GM19025 (cell line): ENCODE results near the gene CNTFR.
"Not testable (repeated sequence)": the region's sequence is repeated elsewhere in the genome, so short reads cannot be mapped to it uniquely, and the experiment has no call there.

ENCODE experiments used
- ATAC-seq: cut with Tn5 transposase; IDR thresholded peaks from one replicate; pipeline ENCODE4 v1.9.1; 2021; ENCODE audit warnings: mild to moderate bottlenecking, low read depth, moderate library complexity; ENCODE audit not compliant: unreplicated experiment

Gene CNTFR, protein sequence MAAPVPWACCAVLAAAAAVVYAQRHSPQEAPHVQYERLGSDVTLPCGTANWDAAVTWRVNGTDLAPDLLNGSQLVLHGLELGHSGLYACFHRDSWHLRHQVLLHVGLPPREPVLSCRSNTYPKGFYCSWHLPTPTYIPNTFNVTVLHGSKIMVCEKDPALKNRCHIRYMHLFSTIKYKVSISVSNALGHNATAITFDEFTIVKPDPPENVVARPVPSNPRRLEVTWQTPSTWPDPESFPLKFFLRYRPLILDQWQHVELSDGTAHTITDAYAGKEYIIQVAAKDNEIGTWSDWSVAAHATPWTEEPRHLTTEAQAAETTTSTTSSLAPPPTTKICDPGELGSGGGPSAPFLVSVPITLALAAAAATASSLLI

DNA sequence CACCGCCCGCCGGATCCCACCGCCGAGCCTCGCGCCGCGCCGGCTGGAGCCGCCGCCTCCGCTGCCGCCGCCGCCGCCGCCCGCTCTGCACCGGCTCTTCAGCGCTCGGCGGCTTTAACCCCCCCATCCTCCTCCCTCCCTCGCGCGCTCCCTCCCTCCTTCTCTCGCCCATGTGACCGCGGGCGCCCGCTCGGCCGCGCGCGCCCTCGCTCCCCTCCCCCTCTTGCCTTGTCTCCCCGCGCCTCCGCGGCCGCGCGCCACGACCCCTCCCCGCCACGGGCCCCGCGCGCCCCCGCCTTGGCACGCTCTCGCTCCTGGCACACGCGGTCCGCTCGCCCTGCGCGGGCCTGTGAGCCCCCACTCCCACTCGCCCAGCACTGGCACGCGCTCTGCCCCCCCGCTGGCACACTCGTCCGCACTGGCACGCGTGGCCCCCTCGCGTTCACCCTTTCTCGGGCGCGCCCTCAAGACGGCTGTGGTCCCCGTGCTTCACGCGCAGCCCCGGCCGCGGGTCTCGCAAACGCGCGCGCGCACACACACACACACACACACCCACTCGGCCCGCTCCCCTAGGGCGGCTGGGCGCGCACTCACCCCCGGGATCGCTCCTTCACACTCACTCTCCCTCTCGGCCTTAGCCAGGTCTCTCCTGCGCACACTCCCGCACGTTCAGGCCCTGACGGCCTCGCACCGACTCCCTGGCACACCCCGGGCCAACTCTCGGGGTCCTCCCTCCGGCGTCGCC lies at the start of gene CNTFR:
TSS of gene CNTFR (minus strand) at position 89 of the 745 bp plus-strand sequence. CDS start 20,743 bp downstream, outside the sequence.
- ATAC-seq = no peak

DNA sequence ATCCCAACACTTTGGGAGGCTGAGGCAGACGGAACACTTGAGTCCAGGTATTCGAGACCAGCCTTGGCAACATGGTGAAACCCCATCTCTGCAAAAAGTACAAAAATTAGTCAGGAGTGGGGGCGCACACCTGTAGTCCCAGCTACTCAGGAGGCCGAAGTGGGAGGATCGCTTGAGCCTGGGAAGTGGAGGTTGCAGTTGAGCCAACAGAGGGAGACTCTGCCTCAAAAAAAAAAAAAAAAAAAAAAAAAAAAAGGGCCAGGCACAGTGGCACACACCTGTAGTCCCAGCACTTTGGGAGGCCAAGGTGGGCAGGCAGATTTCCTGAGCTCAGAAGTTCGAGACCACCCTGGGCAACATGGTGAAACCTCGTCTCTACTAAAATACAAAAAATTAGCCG lies 49.8 kb upstream of the CNTFR start:
- not testable (repeated sequence) for ATAC-seq

DNA sequence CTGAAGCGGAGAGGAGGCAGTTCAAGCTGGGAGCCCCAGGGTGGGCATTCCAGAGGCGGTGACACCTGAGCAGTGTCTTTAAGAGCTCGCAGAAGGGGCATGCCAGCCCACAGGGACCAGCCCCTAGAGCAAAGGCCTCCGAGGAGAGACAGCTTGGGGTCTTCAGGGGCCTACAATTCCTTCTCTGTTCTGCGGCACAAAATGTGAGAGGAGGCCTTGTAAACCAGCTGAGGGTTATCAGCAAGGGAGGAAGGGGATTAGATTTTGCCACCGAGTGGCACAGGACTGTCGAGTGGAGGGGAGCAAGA lies 48.6 kb upstream of the CNTFR start:
- ATAC-seq = no peak

DNA sequence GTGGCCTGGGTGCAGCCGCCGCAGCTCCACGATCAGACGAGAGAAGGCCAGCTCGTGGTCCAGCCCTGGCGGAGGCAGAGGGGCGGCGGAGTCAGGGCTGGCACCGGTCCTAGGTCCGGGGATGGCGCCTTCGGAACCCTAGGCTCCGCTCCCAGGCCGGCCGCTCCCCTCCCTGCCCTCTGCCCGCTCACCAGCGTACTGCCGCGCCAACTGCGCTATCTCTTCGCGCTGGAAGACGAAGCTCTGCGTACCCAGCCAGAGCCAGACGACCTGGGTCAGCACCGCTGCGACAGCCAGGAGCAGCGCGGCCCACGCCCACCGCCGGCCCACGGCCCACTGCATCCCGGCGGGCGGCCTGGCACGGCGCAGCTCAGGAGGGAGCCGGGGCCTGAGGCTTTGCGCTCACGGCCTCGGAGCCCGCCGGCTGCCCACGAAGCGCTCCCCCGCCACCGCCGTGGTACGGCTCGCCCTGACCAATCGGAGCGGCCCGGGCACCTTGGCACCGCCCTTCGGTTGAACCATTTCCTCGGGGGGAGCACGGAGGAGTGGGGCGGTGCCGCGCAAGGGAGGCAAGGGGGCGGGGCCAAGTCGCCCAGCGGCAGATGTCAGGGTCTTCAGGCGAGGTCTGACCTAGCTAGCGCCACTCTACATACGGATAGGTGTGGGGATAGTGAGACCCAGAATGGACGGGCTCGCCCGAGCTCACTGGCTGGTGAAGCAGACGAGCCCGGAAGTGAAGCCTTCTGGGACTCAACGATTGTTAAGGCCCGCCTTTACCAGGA lies 48.0 kb upstream of the CNTFR start, which contains the start of gene SIGMAR1:
TSS of gene SIGMAR1 (minus strand) at position 432 of the 782 bp plus-strand sequence. CDS start at position 342, 90 bp downstream.
- ATAC-seq = peak; percentile 92

DNA sequence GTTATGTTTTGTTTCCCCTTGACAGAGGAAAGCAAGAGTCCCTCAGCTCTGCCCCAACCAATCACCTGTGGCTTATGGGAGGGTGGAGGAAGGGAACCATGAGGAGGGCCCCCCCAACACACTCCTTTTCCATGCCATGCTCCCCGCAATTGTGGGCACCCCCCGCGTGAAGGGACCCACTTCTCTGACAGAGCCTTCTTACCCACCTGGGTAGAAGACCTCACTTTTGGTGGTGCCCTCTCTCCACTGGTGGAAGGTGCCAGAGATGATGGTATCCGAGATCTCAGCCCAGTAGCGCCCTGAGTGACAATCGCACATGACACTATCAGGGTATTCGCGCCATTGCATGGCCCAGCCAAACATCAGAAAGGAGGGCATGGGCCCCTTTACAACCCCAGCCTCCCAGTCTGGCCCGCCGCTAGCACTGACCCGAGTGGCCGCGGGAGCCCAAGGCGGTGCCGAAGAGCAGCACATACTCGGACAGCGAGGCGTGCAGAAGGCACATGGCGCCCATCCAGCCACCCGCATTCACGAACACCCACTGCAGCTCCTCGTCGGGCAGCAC lies 47.3 kb upstream of the CNTFR start:
- ATAC-seq = no peak

DNA sequence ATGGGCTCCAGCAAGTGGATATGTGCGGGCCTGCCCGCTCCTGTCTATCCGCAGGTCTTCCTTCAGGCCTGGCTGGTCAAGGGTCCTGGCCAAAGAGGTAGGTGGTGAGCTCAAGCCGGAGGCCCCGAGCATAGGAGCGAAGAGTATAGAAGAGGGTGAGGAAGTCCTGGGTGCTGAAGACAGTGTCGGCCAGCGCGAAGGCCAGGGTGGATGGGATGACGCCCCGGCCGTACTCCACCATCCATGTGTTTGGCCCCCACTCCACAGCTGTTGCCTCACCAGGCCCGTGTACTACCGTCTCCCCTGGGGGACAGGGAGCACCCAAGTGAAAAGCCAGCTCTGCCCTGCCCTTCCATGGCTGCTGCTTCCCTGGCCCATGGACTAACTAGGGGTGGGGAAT lies 46.0 kb upstream of the CNTFR start:
- ATAC-seq = no peak

DNA sequence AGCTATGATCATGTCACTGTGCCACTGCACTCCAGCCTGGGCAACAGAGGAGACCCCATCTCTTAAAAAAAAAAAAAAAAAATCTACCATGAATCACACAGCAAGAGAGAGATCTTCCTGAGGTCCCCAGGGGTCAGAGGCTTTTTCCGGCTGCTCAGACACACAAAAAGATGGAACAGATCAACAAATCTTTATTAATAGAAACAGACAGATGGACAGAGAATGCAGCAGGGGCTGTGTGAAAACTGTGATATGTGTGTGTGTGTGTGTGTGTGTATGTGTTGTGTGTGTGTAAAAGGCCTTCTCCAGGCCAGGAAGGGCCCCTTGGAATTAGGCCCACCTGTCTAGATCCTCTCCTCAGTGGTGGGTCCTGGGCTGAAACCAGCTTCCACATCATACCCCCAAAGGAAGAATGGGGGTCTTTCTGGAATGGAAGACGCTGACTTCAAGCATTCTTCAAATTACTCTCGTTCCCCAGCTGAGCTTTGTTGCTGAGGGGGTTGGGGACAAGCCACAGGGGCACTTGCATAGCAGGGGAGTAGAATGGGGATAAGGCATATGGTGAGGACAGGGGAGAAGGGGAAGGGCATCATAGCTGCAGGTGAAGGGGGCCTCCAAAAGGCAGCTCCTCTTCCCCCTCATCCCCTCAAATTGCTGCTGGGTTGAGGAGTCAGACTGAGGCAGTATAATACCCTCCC lies 45.2 kb upstream of the CNTFR start:
- no peak for ATAC-seq

DNA sequence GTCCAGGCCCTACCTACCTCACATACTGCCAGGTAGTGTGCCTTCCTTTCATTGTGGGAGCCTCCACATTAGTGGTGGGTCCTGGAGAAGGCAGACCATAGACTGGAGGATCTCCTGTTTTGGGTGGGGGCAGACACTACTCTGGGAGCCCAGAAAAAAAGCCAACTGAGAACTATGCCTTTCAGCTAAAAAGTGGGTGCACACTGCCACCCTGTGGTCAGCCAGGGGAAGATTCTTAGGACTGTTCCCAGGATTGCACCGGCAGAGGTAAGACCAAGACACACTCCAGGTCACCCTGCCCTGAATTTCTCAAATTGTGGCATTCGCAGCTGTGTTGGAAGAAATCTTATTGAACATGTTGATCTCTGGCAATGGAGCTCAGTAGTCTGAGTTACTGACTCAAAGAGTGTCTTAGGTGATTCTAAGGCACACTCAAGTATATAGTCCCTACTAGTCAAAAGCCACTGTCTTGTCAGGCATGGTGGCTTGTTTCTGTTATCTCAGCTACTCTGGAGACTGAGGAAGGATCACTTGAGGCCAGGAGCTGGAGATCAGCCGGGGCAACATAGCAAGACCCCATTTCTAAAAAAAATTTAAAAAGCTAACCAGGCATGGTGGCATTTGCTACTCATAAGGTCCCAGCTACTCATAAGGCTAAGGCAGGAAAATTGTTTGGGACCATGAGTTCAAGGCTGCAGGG lies 44.5 kb upstream of the CNTFR start:
- no peak for ATAC-seq

DNA sequence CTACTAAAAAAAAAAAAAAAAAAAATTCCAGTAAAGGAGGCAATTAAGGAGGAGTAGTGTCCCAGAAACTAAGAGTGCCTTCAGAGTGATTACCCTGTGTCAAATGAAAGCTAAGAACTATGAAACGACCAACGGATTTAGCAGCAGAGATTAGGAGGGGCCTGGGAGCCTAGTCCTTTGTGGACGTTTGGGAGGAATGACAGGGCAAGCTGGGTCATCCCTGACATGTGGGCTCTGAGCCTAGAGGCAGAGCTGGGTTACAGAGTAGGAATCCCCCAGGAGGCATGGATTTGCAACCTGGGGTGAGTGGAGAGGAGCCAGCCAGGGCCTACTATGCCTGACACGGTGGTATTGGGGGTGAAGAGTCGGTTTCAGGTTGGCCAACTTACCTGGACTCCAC lies 43.6 kb upstream of the CNTFR start:
- no peak for ATAC-seq

DNA sequence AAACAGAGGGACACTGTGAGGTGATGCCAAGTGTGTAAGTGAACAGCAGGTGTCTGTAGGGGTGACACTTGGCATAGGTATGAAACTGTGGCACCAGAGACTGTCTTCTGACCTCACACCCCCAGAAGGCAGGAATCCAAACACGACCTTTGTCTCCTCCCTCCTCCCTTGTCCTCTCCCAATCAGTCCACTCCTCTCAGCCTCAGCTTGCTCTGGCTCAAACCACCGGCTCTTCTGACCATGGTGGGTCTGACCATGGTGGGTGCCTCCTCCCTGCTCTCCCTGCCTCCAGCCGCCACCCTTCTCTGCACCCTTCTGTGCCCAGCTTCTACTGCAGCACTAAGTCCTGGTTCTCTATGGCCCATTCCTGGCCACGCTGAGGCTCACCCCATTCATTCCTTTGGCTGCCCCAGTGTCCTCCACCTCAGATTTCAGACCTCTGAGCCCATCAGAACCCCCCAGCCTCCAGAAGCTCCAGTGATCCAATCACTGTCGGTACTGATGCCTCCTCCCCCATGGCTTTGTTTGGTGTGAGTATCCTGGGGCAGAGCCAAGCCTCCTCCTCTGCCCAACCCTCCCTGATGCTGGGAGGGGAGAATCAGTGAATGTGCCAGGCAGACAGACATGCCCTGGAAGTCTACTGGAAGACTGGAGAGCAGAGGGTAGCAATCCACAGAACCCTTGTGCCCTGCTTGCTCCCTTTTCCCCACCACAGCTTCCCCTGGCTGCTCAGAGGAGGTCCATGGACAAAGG lies 41.1 kb upstream of the CNTFR start:
- no peak for ATAC-seq

DNA sequence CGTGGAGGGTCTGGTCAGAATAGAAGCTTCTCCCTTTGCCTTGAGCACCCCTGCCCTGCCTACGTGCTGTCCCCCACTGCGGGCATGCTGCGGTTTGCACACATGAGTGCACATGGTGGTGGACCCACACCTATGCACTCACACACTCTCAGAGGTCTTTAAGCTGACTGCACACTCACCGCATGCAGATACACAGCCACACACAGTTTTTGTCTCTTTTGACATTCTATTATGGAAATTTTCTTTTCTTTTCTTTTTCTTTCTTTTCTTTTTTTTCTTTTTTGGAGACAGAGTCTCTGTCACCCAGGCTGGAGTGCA lies 39.9 kb upstream of the CNTFR start:
- ATAC-seq = no peak

DNA sequence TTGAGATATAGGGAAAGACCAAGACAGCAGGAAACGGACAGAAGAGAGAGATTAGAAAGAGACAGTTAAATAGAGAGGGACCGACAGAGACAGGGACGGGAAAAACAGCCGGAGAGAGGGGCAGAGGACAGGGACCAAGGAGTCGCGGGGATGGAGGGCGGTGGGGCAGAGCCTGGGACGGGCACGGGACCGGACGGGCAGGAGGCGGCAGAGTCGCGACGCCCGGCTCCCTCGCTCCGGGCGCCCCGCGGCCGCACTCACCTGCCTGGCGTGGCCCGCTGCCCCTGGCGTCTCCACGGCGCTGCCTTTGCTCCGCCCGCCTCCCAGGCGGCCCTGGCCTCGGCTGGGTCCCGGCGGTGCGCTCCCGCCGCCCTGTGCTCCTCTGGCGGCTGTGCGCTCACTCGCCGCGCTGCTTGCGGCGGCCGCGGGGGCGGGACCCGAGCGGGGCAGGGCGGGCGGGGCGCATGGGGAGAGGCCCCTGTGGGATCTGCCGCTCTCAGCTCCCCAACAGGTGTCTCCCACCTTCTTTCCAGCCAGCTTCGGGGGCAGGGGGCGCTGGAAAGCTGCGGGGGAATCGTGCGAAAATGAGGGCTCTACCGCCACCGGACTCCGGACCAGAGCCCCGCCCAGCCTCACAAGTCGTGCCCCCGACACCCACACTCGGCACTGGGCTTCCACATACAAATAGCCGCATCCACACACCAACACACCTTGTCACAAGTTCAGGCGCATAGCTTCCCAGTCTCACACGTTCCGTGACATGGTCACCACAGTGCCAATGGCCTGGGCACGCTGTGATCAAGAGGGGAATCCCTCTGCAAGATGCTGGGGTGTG lies 39.3 kb upstream of the CNTFR start, which contains the start of gene ARID3C:
TSS of gene ARID3C (minus strand) at position 411 of the 835 bp plus-strand sequence. CDS start 1,052 bp downstream, outside the sequence.
- no peak for ATAC-seq

DNA sequence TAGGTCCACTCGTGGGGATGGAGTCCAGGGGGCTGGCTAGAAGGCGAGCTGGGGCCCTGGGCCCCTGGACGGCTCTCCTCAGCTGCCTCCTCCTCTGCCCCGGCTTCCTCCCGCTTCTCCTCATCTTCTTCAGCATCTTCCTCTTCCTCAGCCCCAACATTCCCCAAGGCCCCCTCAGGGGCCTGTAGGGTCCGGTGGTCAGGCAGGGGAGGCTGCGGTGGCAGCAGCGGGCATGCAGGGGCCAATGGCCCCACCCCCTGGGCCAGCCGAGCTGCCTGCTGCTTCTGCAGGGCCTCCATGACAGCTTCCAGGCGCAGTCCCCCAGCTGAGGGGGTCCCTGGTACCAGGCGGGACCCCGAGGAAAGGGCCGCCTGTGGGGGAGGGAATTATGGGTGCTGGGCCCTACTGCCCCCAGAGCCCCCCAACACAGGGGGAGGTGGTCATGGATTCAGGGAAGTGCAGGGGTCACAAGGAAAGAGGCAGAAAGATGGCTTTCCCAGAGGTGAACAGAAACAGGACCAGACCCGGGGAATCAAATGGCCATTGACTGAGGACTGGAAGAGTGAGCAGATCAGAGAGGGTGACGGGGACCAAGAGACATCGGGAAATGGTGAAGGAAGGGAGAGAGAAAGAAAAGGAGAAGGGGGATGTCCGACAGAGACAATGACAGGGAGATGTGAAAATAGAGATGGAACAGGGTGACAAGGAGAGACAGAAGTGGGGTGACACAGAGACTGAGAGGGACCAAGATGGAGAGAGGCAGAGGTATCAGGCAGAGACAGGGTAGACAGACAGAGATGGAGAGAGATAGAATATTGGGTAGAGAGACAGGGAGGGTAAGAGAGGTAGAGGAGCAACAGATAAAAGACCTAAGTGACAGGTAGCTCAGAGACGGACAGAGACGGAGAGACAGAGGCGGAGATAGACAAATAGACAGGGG lies 38.5 kb upstream of the CNTFR start:
- no peak for ATAC-seq

DNA sequence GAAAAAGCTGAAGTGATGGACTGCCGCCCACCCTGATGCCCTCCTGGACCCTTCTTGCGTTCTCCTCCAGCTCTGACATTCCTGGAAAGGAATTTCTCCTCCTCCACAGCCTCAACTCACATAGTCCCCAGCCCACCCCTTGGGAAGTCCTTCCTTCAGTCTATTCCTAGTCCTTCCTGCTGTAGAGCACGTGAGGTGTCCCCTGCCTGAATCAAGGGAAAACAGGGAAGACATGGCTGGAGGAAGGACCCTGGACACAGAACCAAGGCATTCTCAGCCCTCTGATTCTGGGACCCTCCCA lies 35.6 kb upstream of the CNTFR start:
- no peak for ATAC-seq

DNA sequence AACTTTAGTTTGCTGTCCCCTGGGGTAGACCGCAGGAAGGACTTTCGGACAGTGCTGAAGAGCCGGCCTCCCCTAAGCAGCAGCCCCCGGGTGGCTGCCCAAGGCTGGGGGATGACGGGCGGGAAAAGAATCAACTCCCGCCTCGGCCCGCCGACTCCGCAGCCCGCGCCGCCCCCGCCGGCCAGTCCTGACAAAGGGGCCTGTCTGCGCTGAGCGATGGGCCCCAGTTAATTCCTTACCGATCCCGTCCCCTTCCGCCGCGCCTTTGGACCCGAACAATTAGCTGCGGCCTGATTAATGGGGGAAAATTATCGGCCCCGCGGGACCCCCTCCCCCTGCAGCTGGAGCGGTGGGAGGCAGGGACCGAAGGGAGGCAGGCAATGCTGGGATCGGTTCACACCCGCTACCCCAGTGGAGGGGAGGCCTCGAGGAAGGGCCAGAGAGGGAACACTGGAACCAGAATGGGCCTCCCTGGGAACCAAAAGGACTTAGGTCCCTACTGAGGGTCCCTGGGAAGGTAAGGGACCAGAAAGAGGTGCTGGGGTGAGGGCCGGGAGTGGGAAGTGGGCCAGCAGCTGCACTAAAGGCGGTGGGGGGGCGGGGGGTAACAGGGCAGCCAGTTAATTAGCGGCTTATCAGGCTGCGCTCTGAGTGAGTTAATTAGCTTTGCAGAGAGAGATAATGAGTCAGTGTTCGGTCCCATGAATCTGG lies 35.1 kb upstream of the CNTFR start:
- ATAC-seq = no peak

DNA sequence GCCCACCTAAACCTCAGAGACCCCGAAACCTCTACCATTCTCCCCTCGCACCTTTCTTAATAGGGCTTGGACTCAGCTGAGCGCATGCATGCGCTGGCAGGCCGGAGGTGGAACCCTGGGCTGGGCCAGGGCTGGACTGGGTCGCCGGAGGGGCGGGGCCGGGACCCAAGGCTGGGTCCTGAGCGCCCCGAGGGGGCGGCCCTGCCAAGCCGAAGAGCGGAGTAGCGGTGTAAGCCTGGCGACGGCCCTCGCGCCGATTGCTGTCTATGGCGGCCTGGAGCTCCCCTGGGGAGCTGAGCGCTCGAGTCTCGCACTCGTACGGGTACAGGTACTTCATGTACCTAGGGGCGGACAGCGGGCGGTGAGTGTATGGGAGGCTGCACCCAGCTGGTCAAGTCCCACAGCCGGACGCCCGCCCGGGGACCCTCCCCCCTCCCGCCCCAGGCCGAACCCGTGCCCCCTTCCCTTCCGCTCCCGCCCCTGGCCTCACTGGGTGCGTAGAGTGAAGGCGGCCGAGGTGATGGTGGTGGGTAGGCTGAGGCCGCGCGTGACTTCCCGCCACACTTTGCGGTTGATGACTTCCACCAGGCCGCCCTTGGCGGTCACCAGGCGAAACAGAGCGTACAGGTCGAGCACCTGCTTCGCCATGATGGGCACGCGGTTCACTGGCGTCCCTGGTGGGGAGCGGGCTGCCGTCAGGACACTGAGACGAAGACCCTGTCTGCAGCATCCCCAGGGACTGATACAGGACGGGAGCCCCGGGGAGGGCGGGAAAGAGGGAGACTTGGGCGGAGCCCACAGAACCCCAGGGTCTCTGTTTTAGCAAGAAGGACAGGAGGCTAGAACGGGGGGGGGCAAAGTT lies 34.1 kb upstream of the CNTFR start:
- ATAC-seq = no peak
